A549 (cell line): ENCODE measurements around the gene PPL.

Source experiments
- CHD4 ChIP-seq: fragments of 200-600 bp; sonication (generic); IDR thresholded peaks from 2 replicates; pipeline ENCODE4 v1.6.1; 2016; ENCODE audit warnings: antibody characterized with exemption, mild to moderate bottlenecking, borderline replicate concordance
- CTCF ChIP-seq: fragments of >200 bp; sonication (Bioruptor Twin); formaldehyde crosslinking; IDR thresholded peaks from 3 replicates; pipeline ENCODE4 v1.5.1; 2016
- MAFK ChIP-seq: fragments of 450-650 bp; IDR thresholded peaks from 2 replicates; pipeline ENCODE4 v1.6.1; 2014; ENCODE audit not compliant: partially characterized antibody
- MAZ ChIP-seq: fragments of 150-350 bp; IDR thresholded peaks from 2 replicates; pipeline ENCODE4 v1.6.1; 2014; ENCODE audit warnings: antibody characterized with exemption, low read depth, low read length, borderline replicate concordance
- PHF8 ChIP-seq: fragments of 200-600 bp; sonication (generic); IDR thresholded peaks from 2 replicates; pipeline ENCODE4 v1.6.1; 2016; ENCODE audit warnings: low read depth, mild to moderate bottlenecking, antibody characterized with exemption, moderate library complexity, borderline replicate concordance
- POLR2A ChIP-seq: IDR thresholded peaks from 2 replicates; pipeline ENCODE4 v1.6.1; 2012; ENCODE audit warnings: mild to moderate bottlenecking, low read length
- RAD21 ChIP-seq, 2 experiments: fragments of >200 bp in 1 of 2; sonication (Bioruptor Twin) in 1 of 2; formaldehyde crosslinking in 1 of 2; IDR thresholded peaks in 1 of 2; conservative IDR thresholded peaks in 1 of 2; 2 replicates in 1 of 2; 3 replicates in 1 of 2; pipeline ENCODE4 v1.6.1; 2012 to 2018; ENCODE audit warnings: inconsistent platforms in 1 of 2
- RCOR1 ChIP-seq: fragments of 150-350 bp; IDR thresholded peaks from 2 replicates; pipeline ENCODE4 v1.6.1; 2014; ENCODE audit warnings: antibody characterized with exemption, low read length, low read depth
- REST ChIP-seq: fragments of 200-600 bp; sonication (generic); IDR thresholded peaks from 2 replicates; pipeline ENCODE4 v1.6.1; 2016; ENCODE audit warnings: antibody characterized with exemption, mild to moderate bottlenecking, moderate library complexity
- RFX5 ChIP-seq: fragments of 450-650 bp; IDR thresholded peaks from 2 replicates; pipeline ENCODE4 v1.7.1; 2014; ENCODE audit warnings: antibody characterized with exemption, mild to moderate bottlenecking, moderate library complexity
- RNF2 ChIP-seq: fragments of 200-600 bp; sonication (generic); IDR thresholded peaks from 2 replicates; pipeline ENCODE4 v1.6.1; 2016; ENCODE audit warnings: low read depth, mild to moderate bottlenecking, antibody characterized with exemption, moderate library complexity, borderline replicate concordance

- TF ChIP-seq REST (no peak), RAD21 (conservative IDR thresholded peaks at IDR 0.05 in 1 of 2, IDR thresholded peaks at IDR 0.05 in 1 of 2) (no peak), CHD4 (no peak), RNF2 (no peak), CTCF (no peak), MAZ (no peak), PHF8 (no peak), RCOR1 (no peak), RFX5 (no peak), MAFK (no peak), POLR2A (no peak)
Measured at GRCh38 chr16:4927661-4928060, 9.3 kb downstream of the PPL start.
